Neural cell (in vitro differentiated cells): ENCODE results near the gene NADK2.

Experiments
- POLR2AphosphoS5 ChIP-seq: IDR thresholded peaks from 2 replicates; pipeline ENCODE4 v1.6.1; 2012
- TF ChIP-seq, protein P1 (sequence below): IDR thresholded peaks from 2 replicates; pipeline ENCODE4 v1.6.1; 2012; ENCODE audit warnings: borderline replicate concordance
- TF ChIP-seq, protein P2 (sequence below): fragments of 450-650 bp; IDR thresholded peaks from 2 replicates; pipeline ENCODE4 v1.5.1; 2014; ENCODE audit warnings: antibody characterized with exemption, mild to moderate bottlenecking, moderate library complexity; ENCODE audit not compliant: poor library complexity, severe bottlenecking

DNA sequence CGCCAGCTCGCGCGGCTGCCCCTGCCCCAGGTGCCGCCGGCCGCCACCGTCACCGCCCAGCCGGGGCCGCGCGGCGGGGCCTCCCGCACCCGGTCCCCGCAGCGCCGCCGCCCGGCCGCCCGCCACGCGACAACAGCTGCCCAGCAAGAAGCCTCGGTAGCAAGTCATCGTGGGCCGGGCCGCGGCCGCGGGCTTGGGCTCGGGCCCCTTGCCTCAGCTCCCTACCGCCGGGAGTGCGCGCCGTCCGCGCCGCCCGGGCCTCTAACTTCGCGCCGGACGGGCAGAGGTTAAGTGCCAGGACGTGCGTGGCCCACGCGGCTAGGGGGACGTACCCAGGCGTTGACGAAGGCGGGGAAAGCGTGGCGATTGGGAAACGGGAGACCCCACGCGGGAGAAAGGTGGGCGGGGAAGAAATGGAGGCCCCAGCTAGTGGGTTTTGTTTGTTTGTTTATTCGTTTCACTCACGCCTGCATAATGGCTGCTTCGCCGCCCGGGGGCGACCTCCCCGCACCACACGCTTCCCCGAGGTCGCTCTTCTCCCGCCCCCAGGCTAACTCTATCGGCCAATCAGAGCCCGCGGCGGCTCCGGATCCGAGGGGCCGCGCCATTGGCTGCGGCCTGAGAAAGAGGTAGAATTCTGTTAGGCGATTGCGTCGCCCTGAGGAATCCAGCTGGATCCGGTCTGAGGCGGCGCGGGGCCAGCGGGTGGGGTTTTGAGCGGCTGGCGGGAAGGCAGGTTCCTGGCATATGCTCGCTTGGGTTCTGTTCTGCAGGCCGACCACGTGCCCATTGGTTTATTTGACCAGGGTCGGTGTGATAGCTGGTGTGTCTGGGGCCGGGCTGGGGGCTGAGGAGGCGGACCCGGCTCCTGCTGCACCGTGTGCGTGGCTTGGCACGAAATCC is at the start of gene NADK2:
- TF ChIP-seq, protein P1, sequence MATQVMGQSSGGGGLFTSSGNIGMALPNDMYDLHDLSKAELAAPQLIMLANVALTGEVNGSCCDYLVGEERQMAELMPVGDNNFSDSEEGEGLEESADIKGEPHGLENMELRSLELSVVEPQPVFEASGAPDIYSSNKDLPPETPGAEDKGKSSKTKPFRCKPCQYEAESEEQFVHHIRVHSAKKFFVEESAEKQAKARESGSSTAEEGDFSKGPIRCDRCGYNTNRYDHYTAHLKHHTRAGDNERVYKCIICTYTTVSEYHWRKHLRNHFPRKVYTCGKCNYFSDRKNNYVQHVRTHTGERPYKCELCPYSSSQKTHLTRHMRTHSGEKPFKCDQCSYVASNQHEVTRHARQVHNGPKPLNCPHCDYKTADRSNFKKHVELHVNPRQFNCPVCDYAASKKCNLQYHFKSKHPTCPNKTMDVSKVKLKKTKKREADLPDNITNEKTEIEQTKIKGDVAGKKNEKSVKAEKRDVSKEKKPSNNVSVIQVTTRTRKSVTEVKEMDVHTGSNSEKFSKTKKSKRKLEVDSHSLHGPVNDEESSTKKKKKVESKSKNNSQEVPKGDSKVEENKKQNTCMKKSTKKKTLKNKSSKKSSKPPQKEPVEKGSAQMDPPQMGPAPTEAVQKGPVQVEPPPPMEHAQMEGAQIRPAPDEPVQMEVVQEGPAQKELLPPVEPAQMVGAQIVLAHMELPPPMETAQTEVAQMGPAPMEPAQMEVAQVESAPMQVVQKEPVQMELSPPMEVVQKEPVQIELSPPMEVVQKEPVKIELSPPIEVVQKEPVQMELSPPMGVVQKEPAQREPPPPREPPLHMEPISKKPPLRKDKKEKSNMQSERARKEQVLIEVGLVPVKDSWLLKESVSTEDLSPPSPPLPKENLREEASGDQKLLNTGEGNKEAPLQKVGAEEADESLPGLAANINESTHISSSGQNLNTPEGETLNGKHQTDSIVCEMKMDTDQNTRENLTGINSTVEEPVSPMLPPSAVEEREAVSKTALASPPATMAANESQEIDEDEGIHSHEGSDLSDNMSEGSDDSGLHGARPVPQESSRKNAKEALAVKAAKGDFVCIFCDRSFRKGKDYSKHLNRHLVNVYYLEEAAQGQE: no peak
- TF ChIP-seq, protein P2, sequence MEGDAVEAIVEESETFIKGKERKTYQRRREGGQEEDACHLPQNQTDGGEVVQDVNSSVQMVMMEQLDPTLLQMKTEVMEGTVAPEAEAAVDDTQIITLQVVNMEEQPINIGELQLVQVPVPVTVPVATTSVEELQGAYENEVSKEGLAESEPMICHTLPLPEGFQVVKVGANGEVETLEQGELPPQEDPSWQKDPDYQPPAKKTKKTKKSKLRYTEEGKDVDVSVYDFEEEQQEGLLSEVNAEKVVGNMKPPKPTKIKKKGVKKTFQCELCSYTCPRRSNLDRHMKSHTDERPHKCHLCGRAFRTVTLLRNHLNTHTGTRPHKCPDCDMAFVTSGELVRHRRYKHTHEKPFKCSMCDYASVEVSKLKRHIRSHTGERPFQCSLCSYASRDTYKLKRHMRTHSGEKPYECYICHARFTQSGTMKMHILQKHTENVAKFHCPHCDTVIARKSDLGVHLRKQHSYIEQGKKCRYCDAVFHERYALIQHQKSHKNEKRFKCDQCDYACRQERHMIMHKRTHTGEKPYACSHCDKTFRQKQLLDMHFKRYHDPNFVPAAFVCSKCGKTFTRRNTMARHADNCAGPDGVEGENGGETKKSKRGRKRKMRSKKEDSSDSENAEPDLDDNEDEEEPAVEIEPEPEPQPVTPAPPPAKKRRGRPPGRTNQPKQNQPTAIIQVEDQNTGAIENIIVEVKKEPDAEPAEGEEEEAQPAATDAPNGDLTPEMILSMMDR: peak; percentile 95
- TF ChIP-seq POLR2AphosphoS5: peak; percentile 77
